ENCODE data around the gene C1QA. TPM values are rescaled to one million over a fixed set of nuclear protein-coding genes. Genes with fewer than 3 reads are reported as not detected.
A peak's percentile ranks its signal among the peaks of the same experiment; 100 is the strongest.
"Not testable (repeated sequence)": the region's sequence is repeated elsewhere in the genome, so short reads cannot be mapped to it uniquely, and the experiment has no call there.

The C1QA gene
- total RNA-seq, 1 donor from 2014 or later = 37.7 TPM

DNA sequence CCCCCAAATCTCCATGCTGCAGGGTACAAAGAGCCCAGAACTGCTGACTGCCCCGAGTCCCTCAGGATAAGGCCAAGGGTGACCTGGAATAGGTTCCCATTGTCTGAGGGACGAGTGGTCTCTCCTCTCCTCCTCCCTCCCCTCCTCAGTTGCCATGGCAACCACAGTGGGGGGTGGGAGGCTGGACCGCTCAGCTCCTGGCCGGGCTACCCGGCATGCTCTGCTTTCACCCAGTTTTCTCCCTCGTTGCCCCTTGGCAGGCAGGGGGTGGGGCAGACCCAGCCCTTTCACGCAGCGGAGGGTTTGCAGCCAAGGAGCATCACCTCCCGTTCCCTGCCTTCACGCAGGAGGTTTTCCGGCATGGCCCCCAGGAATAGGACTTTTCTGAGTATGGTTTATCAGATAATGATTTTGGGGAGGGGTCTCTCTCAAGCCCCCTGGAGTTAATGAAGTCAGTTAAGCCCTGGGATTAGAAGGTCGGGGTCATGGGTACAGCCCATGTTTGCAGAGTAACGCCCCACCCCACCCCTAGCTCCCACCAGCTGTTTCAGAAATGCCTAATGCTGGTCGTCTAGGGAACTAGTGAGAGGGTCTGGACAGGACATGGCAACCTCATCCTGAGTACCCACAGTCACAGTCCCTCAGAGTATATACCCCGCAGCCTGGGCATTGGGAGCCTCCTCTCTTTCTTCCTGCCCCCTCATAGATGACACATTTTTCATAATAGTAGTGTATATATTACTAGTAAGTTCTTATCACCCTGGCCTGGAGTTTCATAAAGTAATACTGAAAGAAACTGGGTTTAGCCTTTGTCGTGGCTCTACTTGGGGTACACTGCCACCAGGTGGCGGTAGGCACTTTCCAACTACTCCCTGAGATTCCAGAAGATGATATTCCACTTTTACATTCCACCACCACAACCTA is 37.3 kb downstream of the C1QA start:
- peak; percentile 43 for DNase-seq

GRCh38 chr1:22674410-22674749 is 38.0 kb downstream of the C1QA start:
- DNase-seq = no peak

DNA sequence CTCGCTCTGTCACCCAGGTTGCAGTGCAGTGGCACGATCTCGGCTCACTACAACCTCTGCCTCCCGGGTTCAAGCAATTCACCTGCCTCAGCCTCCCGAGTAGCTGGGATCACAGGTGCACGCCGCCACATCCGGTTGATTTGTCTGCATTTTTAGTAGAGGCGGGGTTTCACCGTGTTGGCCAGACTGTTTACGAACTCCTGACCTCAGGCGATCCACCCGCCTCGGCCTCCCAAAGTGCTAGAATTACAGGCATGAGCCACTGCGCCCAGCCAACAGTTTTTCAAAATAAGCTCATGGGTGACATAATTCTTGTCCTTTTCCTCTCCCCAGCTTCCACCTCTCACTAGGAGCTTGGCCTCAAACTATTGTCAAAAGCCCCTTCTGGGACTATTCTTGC is 39.7 kb downstream of the C1QA start:
- DNase-seq = not testable (repeated sequence)

DNA sequence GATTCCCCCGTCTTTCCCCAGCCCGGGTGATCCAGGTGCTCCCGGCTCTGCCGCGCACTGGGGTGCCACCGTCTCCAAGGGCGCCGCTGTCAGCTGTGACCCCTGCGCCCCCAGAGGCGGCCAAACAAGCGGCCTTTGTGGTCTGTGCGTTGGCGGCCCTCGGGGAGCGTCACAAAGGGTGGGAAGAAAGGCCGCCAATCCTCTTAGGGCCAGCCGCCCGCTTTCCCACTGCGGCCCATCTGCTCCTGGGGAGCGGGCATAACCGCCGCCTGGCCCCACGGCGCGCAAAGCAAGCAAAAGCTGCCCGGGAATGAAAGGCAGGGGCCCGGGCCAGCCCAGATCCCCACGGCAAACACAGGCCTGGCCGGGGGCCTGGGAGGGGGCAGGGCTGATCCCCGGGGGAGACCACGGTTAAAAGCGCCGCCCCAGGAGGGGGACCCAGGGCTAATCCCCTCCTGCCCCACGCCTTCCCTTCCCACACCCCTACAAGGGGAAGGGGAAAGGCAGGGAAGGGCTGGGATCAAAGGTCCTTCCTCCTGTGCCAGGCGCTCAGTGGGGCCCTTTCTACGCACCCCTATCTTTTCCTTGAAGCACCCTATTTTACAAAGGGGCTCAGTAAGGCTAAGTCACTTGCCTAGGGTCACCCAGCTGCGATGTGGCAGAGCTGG is 40.6 kb downstream of the C1QA start:
- no peak for DNase-seq

DNA sequence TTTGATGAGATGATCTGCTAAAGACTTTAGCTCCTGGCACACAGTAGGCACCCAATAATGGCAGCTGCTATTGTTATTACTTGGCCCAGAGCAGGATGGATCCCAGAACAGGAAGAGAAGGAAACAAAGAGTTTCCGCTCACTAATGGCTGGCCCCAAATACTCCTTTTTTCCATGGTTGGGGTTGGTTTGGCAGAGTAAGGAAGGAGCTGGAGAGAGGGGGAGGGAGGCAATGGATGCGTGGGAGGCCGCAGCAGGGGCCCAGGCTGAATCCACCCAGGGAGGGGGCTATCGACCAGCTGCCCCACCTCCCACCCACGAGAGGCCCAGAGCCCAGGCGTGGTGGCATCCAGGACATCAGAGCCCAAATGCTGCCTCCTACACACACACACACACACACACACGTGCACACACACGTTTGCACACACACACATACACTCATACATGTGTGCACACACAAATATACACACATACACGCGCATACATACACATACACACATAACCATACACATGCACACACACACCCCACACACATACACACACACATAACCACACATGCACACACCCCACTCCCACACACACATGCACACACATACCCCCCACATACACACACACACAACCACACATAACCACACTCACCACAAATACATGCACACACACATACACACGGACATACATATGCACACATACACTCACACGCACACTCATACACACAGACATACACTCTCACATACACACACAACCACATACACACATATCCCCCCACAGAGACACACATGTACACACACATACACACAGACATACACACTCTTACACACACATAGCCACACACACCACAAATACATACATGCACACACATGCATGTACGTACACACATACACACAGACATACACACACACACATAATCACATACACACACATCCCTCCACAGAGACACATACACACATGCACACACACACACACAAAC is 41.8 kb downstream of the C1QA start:
- DNase-seq = no peak

- no peak for DNase-seq
Observed at GRCh38 chr1:22680726-22681125, 44.3 kb downstream of the C1QA start.

DNA sequence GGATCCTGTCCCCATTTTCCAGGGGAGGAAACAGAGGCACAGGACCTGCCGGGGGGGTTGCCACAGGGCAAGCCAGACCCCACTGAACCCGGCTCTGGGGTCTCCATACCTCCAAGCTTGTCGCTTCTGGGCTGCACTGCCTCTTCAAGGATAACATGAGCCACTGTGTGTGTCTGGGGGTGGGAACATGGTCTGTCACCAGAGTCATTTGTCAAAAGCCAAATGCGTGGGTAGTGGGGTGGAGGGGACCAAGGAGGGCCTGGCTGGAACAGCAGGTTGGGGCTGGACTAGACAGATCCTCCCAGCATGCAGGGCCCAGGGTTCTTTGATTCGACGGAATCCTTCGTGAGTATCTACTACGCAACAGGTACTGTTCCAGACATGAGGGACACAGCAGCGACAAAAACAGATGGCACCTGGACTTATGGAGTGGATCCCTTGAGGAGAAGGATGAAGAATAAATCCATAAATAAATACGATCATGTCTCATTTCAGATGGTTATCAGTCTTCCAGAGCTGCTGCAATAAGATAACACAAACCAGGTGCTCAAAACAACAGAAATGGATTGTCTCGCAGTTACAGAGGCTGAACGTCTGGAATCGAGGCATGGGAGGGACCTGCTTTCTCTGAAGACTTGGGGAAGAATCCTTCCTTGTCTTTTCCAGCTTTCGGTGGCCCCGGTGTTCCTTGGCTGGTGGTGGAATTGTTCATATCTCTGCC is 45.3 kb downstream of the C1QA start:
- no peak for DNase-seq

DNA sequence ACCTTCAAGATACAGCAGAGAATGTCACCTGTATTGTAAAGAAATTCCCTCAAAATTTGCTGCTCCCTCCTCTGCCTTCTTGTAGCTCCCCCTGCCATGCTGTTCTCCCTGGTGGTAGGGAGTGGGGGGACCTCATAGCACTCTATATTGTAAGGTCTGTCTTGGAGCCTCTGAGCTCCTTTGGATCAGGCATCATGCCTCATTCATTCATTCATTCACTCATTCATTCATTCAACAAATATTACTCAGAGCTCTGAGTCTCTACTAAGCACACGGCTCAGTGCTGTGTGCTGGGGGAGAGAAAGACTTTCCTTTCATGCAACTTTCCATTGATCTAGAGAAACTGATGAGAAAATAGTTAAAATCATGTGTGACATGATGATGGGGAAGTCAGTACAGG is 47.1 kb downstream of the C1QA start:
- DNase-seq = no peak

GRCh38 chr1:22685591-22686059 is 49.2 kb downstream of the C1QA start:
- DNase-seq = peak; percentile 18

- DNase-seq = no peak
Observed at GRCh38 chr1:22687191-22687590, 50.8 kb downstream of the C1QA start.

GRCh38 chr1:22688466-22688865 is 52.0 kb downstream of the C1QA start:
- DNase-seq = no peak

Small RNA genes within 50 kb of the gene (small RNA-seq; reads per million reads assigned to genes)
- not detected for gene MIR6127 (ENCODE audit: low replicate concordance)

Other genes with a start within 250 kb of the C1QA start
- gene ZBTB40, start 184.8 kb upstream of the C1QA start, total RNA-seq = 11.2 TPM
- gene EPHA8, start 73.1 kb upstream of the C1QA start, total RNA-seq = not detected
- 24.7 TPM for gene C1QC, start 7.0 kb downstream of the C1QA start, total RNA-seq
- 14.1 TPM for gene C1QB, start 16.6 kb downstream of the C1QA start, total RNA-seq
- 13.6 TPM for gene EPHB2, start 74.2 kb downstream of the C1QA start, total RNA-seq

All from skin of body (tissue), 3 donors.